Ishikawa (cell line): ENCODE data around the gene NOS2.

Source experiments
- CEBPB ChIP-seq: IDR thresholded peaks from 2 replicates; pipeline ENCODE4 v1.6.1; 2012
- MAX ChIP-seq: IDR thresholded peaks from 2 replicates; pipeline ENCODE4 v1.6.1; 2012
- REST ChIP-seq: IDR thresholded peaks from 2 replicates; pipeline ENCODE4 v1.6.1; 2012; ENCODE audit warnings: low read depth, mild to moderate bottlenecking
- TAF1 ChIP-seq: IDR thresholded peaks from 2 replicates; pipeline ENCODE4 v1.6.1; 2012; ENCODE audit warnings: low read depth, mild to moderate bottlenecking
- YY1 ChIP-seq: IDR thresholded peaks from 2 replicates; pipeline ENCODE4 v1.6.1; 2012; ENCODE audit warnings: low read depth

DNA sequence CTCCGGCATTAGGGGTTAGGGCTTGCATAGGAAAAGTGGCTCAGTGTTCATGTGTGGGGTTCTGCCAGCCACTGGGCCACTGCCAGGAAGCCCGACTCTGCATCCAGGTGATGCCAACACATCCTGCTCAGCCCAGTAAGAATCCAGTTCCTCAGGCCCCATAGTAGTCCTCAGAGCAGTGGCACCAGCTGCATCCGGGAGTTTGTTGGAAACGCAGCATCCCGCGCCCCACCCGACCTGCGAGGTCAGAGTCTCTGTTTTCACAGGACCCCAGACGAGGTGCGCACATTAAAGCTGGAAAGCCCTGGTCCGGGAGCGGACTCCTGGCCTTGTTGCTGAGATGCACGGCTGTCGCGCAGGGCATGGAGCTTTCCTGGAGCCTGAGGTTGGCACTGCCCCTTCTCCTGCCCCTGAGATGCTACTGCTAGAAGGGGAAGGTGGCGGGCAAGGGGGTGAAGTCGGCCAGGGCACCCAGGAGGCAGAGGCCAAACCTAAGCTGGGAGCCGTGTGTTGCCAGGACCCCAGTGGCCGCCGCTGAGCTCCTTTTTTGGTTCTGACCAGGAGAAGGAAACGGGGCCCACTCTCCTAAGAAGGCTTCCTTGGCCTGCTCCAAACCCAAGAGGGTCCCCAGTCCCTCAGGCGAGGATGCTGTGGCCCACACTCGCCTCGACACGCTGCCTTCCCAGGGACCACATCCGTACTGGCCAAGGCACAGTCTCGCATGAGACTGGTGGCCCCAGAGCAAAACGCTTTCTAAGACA lies 44.4 kb downstream of the NOS2 start:
- no peak for TF ChIP-seq CEBPB
- no peak for TF ChIP-seq MAX
- no peak for TF ChIP-seq TAF1
- no peak for TF ChIP-seq YY1
- no peak for TF ChIP-seq REST
